CD4-positive, alpha-beta T cell treated with Interleukin-21 for 1 hour (primary cell): Measurements from ENCODE around the gene CEACAM18.
A peak's percentile ranks its signal among the peaks of the same experiment; 100 is the strongest.
"Not testable (repeated sequence)": the region's sequence is repeated elsewhere in the genome, so short reads cannot be mapped to it uniquely, and the experiment has no call there.

Experiments
- DNase-seq: peaks from one replicate; pipeline ENCODE4 v3.0.0-alpha.2; 2020

CEACAM18 gene

DNA sequence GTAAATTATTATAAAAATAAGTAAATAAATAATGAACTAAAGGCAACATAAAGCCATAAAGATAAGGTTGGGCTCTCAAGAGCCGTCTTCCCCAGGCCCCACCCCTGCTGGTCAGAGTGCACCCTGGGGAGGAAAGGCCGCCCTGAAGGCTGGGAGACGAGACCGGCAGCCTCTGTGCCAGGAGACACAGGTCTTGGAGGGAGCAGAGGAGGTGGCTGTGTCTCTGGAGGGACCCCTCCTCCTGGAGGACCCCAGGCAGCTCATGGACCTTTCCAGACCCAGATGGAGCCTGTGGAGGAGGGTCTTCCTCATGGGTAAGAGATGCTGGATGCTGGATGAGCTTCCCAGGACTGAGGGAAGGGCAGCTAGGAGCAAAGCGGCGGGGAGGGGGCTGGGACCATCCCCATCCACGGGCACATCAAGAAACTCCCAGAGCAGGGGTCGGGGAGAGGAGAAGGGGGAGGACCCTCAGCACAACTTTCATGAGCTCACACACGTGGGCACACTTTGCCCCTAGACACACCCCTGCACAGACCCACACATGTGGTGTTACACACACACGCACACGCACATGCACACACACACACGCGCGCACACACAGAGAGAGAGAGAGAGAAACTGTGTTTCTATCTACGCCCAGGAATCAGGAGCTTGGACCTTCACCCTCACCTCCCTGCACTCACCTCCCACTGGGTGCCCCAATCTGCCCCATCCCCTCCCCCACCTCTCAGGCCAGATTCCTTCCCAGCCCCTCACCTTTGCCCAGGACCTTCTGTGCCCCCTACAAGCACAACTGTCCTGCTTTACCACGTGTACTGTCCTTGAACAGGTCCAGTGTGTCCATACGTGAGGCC is at the start of gene CEACAM18:
Gene CEACAM18, plus strand, starts transcription at position 159 of the 854 bp plus-strand sequence.
- DNase-seq: no peak

DNA sequence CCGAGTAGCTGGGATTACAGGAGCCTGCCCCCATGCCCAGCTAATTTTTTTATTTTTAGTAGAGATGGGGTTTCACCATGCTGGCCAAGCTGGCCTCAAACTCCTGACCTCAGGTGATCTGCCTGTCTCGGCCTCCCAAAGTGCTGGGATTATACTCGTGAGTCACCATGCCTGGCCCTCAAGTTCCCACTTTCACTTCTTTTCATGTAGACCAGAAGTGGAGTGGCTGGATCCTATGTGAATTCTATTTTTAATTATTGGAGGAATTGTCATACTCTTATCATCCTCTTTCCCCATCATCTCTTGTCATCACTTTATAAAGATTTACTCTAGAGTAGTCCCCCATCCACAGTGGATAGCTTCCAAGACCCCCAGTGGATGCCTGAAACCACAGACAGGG is 48.1 kb upstream of the CEACAM18 start:
- DNase-seq: no peak

DNA sequence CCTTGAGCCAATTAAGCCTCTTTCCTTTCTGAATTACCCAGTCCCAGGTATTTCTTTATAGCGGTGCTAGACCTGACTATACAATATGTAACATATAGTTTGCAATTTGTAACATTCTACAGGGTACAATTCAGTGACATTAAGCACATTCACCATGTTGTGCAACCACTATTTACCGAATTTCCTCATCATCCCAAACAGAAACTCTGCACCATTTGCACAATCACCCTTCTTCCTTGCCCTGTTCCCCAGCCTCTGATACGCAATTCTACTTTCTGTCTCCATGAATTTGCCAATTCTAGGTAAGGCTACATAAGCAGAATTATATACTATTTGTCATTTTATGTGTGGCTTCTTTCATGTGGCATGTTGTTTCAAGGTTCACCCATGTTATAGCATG is 47.2 kb upstream of the CEACAM18 start:
- no peak for DNase-seq

DNA sequence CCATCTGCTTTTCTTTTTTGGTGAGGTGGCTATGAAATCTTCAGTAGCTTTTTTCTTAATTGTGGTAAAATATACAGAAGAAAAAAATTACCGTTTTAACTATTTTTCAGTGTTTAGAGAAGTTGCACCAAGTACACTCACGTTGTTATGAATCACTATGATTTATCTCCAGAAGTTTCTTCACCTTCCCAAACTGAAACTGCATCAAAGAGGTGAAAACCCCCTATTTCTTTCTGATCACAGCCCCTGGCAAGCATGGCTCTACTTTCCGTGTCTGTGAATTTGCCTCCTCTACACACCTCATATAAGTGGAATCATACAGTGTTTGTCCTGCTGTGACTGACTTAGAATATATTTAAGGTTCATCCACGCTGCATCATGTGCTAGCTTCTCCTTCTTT is 45.3 kb upstream of the CEACAM18 start:
- no peak for DNase-seq

DNA sequence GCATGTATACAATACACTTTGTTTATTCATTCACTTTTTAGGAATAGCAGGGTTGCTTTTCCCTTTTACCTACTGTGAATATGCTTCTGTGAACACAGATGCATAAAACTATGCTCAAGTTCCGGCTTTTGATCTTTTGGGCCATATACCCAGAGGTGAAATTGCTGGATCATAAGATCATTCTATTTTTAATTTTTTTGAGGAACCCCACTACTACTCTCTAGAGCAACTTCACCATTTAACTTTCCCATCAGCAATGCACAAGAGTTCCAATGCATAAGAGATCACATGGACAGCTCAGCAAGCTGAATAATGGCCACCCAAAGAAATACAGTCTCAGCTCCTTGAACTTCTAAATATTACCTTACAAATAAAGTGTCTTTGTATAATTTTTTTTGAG is 43.9 kb upstream of the CEACAM18 start:
- DNase-seq: no peak

DNA sequence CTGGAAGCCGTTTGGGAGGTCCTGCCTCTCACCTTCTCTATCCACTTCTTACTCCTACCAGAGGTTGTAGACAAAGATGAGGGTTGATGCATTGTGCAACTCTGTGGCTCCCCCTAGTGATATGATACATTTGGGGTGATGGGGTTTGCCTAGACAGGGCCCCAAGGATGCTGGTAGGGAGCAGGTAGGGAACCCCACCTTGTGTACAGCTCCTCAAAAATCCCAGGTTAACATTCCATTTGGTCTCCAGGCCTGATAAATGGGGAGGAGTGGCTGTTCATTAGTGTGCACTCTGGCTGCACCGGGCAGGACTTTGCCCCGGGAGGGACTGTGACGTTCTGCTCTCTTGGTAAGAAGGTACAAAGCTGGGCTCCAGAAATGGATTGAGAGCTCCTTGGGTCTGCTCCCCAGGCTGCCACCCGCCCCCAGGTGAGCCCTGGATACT is 39.3 kb upstream of the CEACAM18 start:
- peak; percentile 64 for DNase-seq

DNA sequence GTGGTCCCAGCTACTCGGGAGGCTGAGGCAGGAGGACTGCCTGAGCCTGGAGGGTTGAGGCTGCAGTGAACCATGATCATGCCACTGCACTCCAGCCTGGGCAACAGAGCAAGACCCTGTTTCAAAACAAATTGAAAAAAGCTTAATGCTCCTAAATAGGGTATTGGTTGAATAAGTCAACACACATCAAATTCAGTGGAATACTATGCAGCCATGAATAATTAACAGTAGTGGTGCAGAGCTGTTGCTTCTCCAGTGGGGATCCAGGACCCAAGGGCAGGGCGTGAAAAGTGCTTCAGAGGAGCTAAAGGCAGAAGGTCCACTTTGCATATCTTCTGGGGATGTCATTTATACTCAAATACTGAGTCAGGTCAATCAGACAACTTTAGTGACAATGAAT is 38.3 kb upstream of the CEACAM18 start:
- DNase-seq: no peak

DNA sequence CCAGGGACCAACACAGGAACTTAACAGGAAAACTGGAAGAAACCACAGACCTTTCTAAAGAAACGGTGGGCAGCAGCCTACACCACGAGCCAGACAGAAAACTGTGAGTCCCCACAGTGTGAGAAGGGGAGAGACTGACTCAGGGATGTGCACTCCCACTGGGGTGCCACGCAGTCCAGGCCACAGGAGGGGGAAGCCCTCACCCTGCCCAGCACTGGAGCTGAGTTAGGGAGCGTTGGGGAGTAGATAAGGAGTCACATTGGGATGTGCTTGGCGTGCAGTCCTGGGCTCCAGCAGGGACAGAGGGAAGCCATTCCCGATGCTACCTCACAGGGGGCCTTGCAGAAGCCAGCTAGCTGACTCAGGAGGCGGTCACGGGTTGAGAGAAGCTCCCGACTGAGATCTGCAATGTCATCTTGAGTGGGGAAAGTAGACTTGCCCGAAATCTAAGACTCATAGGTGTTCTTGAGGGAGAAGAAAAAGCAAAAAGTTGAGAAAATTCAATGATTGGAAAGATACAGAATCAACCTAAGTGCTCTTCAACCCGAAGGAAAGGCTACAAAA is 37.4 kb upstream of the CEACAM18 start:
- DNase-seq: no peak

DNA sequence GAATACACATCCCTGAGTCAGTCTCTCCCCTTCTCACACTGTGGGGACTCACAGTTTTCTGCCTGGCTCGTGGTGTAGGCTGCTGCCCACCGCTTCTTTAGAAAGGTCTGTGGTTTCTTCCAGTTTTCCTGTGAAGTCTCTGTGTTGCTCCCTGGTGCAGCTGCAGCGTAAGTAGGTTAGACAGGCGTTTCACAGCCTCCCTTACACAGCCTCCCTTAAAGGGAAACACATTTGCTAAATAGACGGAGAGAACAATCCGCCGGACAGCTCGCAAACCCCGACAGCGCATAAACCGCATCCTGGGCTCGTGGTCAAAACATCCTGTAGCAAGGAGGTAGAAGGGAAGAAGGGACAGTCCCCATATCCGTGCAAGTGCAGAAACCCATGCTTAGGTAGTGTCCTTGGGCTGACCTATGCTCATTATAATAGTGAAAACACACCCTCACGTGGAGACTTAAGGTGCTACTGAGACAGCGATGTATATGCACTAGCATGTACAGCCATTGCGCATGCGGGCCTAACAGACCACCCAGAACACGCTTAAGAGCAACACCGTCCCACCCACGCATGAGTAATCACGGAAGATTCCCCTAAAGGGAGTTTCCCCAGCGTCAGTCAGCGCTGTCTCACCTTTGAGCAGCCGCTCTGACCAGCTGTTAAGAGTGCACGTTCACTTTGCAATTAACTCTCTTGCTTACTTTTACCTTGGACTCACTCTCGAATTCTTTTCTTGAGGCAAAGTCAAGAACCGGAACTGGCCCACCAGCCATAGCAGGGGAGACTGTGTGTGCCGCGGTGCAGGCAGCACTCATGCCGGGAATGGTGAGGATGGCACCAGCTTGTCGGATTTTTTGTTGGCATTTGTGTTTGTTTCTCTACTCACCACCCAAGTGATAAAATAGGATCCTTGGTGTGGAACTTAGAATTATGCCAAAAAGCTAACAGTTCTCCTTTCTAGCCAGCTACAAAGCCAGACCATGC is 36.6 kb upstream of the CEACAM18 start:
- DNase-seq: peak; percentile 85

DNA sequence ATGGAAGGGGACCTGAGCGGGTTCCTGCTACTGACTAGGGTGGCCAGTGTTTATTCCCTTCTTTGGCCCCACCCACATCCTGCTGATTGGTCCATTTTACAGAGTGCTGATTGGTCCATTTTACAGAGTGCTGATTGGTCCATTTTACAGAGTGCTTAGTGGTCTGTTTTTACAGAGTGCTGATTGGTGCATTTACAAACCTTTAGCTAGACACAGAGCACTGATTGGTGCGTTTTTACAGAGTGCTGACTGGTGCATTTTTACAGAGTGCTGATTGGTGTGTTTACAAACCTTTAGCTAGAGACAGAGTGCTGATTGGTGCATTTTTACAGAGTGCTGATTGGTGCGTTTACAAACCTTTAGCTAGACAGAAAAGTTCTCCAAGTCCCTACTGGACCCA is 30.8 kb upstream of the CEACAM18 start:
- not testable (repeated sequence) for DNase-seq

DNA sequence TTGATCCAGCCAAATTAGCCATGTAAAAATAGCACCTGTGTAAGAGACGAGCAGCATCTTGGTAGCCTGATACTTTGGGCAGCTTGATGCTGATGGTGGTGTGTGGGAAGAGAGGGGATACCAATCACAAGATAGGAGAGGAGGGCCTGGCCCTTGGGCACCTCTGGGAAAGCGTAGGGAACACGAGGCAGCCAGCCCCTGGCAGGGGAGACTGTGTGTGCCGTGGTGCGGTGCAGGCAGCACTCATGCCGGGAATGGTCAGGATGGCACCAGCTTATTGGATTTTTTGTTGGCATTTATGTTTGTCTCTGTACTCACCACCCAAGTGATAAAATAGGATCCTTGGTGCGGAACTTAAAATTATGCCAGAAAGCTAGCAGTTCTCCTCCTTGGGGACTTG is 30.3 kb upstream of the CEACAM18 start:
- DNase-seq: no peak

DNA sequence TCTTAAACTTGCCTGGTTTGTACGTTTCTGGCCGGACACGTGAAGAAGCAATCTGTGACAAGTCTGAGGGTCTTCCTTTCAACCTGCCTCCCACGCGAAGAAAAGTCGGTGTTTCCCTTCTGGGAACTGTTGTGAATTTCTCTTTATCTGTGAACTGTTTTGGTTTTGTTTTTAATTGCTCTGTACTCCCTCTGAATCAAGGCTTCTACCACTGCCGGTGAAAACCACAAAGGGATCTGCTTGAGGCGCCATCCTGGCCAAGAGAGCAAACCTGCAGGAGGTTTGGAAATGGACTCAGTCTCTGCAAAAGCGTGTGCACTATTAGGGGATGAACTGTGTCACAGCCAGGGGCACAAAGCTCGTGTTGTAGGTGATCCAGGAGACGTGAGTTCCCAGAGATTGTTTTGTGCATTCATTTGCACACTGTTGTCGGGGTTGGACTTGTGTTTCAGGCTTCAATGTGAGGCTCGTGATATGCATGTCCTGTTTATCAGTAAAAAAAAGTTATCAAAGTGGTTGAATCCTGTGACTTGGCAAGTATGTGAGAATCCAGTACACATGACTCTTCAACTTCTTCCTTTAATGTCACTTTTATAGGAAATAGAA is 29.8 kb upstream of the CEACAM18 start:
- no peak for DNase-seq

DNA sequence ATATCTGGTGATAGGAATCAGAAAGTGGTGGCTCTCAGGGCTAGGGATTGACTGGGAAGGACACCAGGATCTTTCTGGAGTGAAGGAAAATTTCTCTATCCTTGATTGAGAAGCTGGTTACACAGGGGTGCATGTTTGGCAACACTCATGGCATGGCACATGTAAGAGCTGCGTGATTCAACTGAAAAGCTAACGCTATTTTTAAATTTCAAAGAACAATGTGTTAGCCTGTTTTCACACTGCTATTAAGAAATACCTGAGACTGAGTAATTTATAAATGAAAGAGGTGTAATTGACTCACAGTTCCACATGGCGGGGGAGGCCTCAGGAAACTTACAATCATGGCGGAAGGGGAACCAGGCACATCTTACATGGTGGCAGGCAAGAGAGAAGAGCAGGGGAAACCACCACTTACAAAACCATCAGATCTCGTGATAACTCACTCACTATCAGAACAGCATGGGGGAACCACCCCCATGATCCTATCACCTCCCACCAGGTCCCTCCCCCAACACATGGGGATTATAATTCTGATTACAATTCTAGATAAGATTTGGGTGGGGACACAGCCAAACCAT is 27.5 kb upstream of the CEACAM18 start:
- no peak for DNase-seq

DNA sequence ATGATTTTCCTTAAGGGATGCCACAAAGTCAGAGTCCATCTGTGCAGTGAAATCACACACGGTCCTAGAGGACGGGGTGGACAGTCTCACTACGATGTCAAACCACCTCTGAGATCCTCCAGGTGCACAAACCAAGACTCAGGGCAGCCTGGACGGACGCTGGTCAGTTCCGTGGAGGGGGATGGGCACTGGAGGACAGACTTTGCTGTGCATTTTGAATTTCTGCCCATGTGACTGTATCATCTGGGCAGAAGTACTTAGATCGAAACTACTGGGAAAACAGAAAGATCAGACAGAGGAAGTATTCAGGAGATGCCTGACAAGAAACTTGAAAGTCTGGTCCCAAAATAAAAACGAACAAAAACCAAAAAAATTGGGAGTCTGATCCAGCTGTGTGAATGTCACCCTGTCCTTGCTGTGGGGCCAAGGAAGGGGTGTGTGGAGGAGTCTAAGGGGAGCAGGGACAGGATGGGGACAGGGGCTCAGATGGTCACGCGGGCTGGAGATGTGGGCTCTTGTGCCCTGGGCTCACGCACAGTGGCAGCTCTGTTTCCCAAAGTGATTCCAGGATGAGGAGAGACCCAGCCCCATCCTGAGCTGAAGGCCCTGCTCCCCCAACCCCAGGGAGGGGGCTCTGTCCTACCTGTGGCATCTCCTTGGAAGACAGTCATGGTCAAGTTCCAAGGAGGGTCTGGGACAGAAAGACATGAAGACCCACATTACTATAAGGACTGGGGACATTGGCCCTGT is 21.6 kb upstream of the CEACAM18 start:
- no peak for DNase-seq

DNA sequence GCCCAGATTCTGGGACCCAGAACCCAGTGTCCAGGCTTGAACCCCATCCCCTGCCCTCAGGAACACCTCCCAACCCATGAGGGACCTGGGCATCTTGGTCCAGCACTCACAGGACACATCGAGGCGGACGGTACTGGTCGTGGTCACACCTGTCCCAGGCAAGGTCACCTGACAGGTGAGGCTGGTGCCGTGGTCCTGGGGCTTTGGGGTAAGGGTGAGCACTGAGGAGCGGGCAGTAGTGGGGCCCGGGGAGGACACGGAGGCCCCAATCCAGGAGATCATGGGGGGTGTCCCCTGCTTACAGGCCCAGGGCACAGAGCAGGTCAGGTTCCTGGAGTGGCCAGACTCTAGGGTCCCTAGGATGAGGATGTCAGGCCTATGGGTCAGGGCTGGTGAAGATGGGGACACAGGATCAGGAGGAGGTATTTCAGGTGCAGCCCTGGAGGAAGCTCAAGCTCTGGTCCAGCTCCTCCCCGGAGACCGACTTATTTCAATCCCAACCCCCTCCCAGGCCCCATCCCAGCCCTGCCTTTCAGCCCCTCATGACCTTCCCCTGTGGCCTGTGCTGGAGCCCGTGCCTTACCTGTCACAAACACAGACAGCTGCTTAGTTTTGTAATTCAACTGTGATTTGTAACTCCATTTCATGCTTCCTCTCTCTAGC is 20.9 kb upstream of the CEACAM18 start:
- DNase-seq: no peak

DNA sequence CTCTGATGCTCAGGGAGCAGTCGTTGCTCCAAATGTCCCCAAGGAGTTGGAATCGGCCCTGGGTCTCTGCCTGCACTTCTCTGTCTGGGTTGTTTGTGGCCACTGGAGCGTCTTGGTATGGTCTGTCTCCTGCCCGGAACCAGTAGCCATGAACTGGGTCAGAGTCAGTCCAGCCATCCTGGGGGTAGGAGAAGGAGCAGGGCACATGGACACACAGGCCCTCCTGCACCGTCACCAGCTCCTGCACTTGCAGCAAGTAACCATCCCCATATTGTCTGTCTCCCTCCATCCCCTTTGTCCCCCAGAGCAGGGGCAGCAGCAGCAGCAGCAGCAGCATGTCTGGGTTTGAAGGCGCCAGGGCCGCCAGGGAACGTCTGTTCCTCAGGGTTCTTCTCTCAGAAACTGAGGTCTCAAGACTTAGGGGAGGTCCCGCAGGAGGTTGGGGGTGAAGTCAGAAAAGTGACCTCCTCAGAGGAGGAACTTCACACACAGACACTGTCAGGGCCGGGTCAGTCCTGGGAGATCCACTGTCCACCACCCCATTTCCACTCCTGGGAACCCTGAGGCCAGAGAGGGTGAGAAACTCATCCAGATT is 20.2 kb upstream of the CEACAM18 start, which contains the start of gene SIGLEC8:
Gene SIGLEC8, minus strand, starts transcription at position 404 of the 595 bp plus-strand sequence. Its CDS starts 67 bp downstream, at position 337.
- DNase-seq: no peak

DNA sequence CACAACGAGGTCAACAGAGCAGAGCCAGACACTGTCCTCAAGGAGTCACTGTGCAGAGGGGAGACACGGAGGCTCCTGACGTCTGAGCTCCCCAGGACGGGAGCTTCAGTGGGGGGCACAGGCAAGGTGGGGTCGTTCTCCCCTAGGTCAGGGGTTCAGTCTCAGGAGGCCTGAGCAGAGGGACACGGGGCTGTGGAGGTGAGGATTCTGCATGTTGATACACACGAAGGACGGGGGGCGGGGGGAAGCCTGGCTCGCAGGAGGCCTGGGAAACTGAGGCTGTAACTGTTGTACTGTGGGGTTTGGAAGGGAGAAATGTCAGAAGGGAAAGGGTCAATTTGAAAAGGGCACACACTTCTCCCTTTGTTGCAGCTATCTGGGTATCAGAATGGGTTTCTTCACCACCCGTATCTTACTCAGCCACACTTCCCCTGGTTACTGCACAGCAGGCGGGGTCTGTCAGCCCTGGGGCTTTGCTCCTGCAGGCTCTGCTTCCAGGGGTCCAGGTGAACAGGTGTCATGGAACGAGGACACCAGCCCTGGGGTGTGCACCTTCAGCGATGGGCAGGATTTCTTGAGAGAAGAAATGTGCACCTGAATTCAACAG is 19.3 kb upstream of the CEACAM18 start:
- DNase-seq: no peak

DNA sequence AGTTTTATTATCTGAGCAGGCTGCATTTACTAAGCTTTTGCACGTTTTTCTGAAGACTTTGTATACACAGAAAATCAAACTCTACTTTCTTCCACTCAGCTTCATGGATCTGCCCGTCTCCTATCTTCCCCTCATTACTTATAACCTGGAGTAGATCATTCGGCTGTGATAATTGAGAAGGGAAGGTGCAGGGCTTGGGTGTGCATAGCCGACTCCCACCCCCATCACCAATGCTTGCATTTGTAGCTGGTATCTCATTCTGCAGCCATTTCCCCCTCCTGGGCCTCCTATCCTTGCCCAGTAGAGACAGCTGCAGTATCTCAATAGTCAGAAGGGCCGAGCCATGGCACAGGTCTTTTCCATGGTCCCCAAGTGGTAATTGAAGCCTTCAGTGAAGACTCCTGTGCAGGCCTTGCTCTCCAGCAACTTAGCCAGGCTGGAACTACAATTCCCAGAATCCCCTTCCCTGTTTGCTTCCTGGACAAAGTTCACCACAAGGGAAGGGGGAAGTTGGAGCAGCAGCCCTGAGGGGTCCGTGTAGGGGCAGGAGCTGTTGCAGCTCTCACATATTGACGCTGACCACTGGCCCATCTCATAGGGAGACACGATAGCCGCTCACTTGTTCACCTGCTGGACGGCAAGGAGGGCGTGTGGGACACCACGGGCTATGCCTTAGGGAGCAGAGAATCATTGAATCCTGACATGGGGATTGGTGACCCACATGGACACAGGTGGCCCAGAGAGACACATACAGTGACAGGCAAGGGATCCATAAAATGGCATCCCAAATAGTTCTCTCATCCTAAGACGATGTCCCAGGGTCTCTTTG is 18.0 kb upstream of the CEACAM18 start:
- no peak for DNase-seq

DNA sequence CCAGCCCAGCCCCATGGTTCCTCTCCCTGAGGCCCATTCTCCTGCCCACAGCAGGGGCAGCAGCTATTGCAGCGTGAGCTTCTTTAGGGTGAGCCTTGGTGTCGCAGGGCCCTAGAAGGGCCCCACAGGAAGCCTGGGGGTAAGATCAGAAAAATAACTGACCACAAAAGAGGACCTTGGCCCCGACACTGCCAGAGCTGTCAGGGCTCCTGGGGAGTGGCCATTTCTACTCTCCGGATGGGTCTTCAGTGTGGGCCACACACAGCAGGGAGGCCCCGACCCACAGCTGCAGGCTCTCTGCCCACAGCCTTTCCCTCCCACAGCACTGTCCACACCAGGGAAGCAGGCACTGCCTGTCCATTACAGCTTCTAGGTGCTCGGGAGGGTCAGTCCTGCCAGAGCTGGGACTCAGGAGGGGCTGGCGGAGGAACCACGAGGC is 16.6 kb upstream of the CEACAM18 start:
- no peak for DNase-seq
